SK-N-SH (cell line): ENCODE results near the gene PMF1. TPM values are rescaled to one million over a fixed set of nuclear protein-coding genes. Genes with fewer than 3 reads are reported as not detected.

Source experiments
- CTCF ChIA-PET: fragments of 300-600, 350-600 bp; formaldehyde crosslinking; extraction: SDS; loops from one replicate; lab custom pipeline; 2021; lab: Yijun Ruan, JAX
- POLR2A ChIA-PET: fragments of 350-600 bp; sonication (Branson Sonifier 250); formaldehyde crosslinking; extraction: SDS; loops from one replicate; lab custom pipeline; 2020; ENCODE audit warnings: antibody characterized with exemption, inconsistent platforms; lab: Yijun Ruan, JAX
- DNase-seq: peaks from one replicate; pipeline ENCODE4 v3.0.0; 2012
- H2AFZ ChIP-seq: fragments of 200-600 bp; sonication (generic); 2 replicates; pipeline ENCODE4 v1.8.1; 2016; ENCODE audit warnings: antibody characterized with exemption, mild to moderate bottlenecking, low read depth
- H3F3A ChIP-seq: fragments of 200-600 bp; sonication (generic); replicated peaks from 2 replicates; pipeline ENCODE3; 2016; ENCODE audit warnings: antibody characterized with exemption, mild to moderate bottlenecking; ENCODE audit not compliant: insufficient read depth
- H3K27ac ChIP-seq, 2 experiments: fragments of 200-500 bp in 1 of 2; fragments of 200-600 bp in 1 of 2; sonication (Bioruptor generic) in 1 of 2; sonication (generic), shearing (Covaris generic) in 1 of 2; 2 replicates each; pipeline versions ENCODE4 v1.5.1 to v1.6.1; 2014 to 2016; ENCODE audit warnings: low read depth in 2 of 2, inconsistent platforms in 1 of 2, low read length in 1 of 2, mild to moderate bottlenecking in 1 of 2, mixed read lengths in 1 of 2
- H3K27me3 ChIP-seq: fragments of 200-600 bp; sonication (generic), shearing (Covaris generic); 2 replicates; pipeline ENCODE4 v1.6.1; 2016; ENCODE audit warnings: mixed run types; ENCODE audit not compliant: insufficient read depth
- H3K36me3 ChIP-seq, 2 experiments: fragments of 200-500 bp in 1 of 2; fragments of 200-600 bp in 1 of 2; sonication (Bioruptor generic) in 1 of 2; sonication (generic) in 1 of 2; replicated peaks in 1 of 2; 2 replicates each; pipeline versions ENCODE3 to v1.5.1; 2014 to 2016; ENCODE audit warnings: low read length in 1 of 2, mild to moderate bottlenecking in 1 of 2; ENCODE audit not compliant: insufficient read depth in 2 of 2, control insufficient read depth in 1 of 2
- H3K4me1 ChIP-seq, 2 experiments: fragments of 200-500 bp in 1 of 2; fragments of 200-600 bp in 1 of 2; sonication (Bioruptor generic) in 1 of 2; sonication (generic), shearing (Covaris generic) in 1 of 2; 2 replicates each; pipeline versions ENCODE4 v1.5.1 to v1.6.1; 2014 to 2016; ENCODE audit warnings: low read depth in 1 of 2, low read length in 1 of 2, mixed run types in 1 of 2; ENCODE audit not compliant: insufficient read depth in 2 of 2, control insufficient read depth in 1 of 2
- H3K4me2 ChIP-seq: fragments of 200-600 bp; sonication (generic), shearing (Covaris generic); 2 replicates; pipeline ENCODE4 v1.6.1; 2017; ENCODE audit warnings: mixed run types
- H3K4me3 ChIP-seq, 2 experiments: fragments of 200-500 bp in 1 of 2; fragments of 200-600 bp in 1 of 2; sonication (Bioruptor generic) in 1 of 2; sonication (generic), shearing (Covaris generic) in 1 of 2; 2 replicates each; pipeline versions ENCODE4 v1.5.1 to v1.8.1; 2014 to 2016; ENCODE audit warnings: low read depth in 2 of 2, inconsistent platforms in 1 of 2, low read length in 1 of 2, mild to moderate bottlenecking in 1 of 2, mixed read lengths in 1 of 2, moderate library complexity in 1 of 2
- H3K79me2 ChIP-seq: fragments of 200-600 bp; sonication (generic); 2 replicates; pipeline ENCODE4 v1.8.1; 2017; ENCODE audit warnings: mild to moderate bottlenecking; ENCODE audit not compliant: insufficient read depth
- H3K9ac ChIP-seq: fragments of 200-600 bp; sonication (generic); 2 replicates; pipeline ENCODE4 v1.6.1; 2017; ENCODE audit warnings: mixed run types
- H3K9me2 ChIP-seq: fragments of 200-600 bp; sonication (generic); 2 replicates; pipeline ENCODE4 v1.6.1; 2017; ENCODE audit warnings: mixed run types
- H3K9me3 ChIP-seq: fragments of 200-600 bp; sonication (generic); 2 replicates; pipeline ENCODE4 v1.6.1; 2017; ENCODE audit warnings: mixed run types, mild to moderate bottlenecking, moderate library complexity
- H4K20me1 ChIP-seq: fragments of 200-600 bp; sonication (generic); 2 replicates; pipeline ENCODE4 v1.6.1; 2017; ENCODE audit warnings: mild to moderate bottlenecking, mixed run types; ENCODE audit not compliant: insufficient read depth
- CHD2 ChIP-seq: fragments of 150-350 bp; IDR thresholded peaks from 2 replicates; pipeline ENCODE4 v1.6.1; 2018; ENCODE audit warnings: low read length; ENCODE audit not compliant: partially characterized antibody
- EZH2phosphoT487 ChIP-seq: fragments of 200-600 bp; sonication (generic); IDR thresholded peaks from 2 replicates; pipeline ENCODE4 v1.6.1; 2017; ENCODE audit warnings: low read depth, mixed run types, mild to moderate bottlenecking, antibody characterized with exemption, moderate library complexity, borderline replicate concordance
- FOXJ3 ChIP-seq: sonication (generic); formaldehyde crosslinking; IDR thresholded peaks from 2 replicates; pipeline ENCODE4 v1.5.1; 2020; ENCODE audit warnings: mild to moderate bottlenecking, missing genetic modification reagents
- JUND ChIP-seq: IDR thresholded peaks from 2 replicates; pipeline ENCODE4 v1.4.0; 2012
- MXI1 ChIP-seq: IDR thresholded peaks from 2 replicates; pipeline ENCODE4 v1.6.1; 2012; ENCODE audit warnings: mild to moderate bottlenecking, low read depth, low read length, improper control_type of control experiment
- NFIC ChIP-seq: IDR thresholded peaks from 2 replicates; pipeline ENCODE4 v1.4.0; 2012; ENCODE audit warnings: borderline replicate concordance
- NRF1 ChIP-seq: IDR thresholded peaks from 2 replicates; pipeline ENCODE4 v1.6.1; 2012; ENCODE audit warnings: low read depth, mild to moderate bottlenecking, low read length
- PBX3 ChIP-seq: IDR thresholded peaks from 2 replicates; pipeline ENCODE4; 2012
- POLR2AphosphoS5 ChIP-seq: IDR thresholded peaks from 2 replicates; pipeline ENCODE4 v1.6.1; 2012; ENCODE audit warnings: low read depth, low read length
- REST ChIP-seq: IDR thresholded peaks from 2 replicates; pipeline ENCODE4 v1.6.1; 2012; ENCODE audit warnings: mild to moderate bottlenecking, low read depth, low read length, moderate library complexity
- RFX5 ChIP-seq: IDR thresholded peaks from 2 replicates; pipeline ENCODE4 v1.6.1; 2012; ENCODE audit warnings: mild to moderate bottlenecking, improper control_type of control experiment, low read length
- SIN3A ChIP-seq: IDR thresholded peaks from 2 replicates; pipeline ENCODE4 v1.6.1; 2012; ENCODE audit warnings: low read depth, mild to moderate bottlenecking, low read length, moderate library complexity, borderline replicate concordance
- SMC3 ChIP-seq: IDR thresholded peaks from 2 replicates; pipeline ENCODE4 v1.6.1; 2012; ENCODE audit warnings: low read depth, low read length, improper control_type of control experiment
- TAF1 ChIP-seq: IDR thresholded peaks from 2 replicates; pipeline ENCODE4 v1.6.1; 2012; ENCODE audit warnings: low read depth, mild to moderate bottlenecking, low read length, moderate library complexity, borderline replicate concordance
- TCF12 ChIP-seq: IDR thresholded peaks from 2 replicates; pipeline ENCODE4 v1.4.0; 2012
- TEAD4 ChIP-seq: IDR thresholded peaks from 2 replicates; pipeline ENCODE4 v1.4.0; 2012; ENCODE audit warnings: mild to moderate bottlenecking, borderline replicate concordance; ENCODE audit not compliant: insufficient read depth
- USF2 ChIP-seq: fragments of 150-350 bp; IDR thresholded peaks from 2 replicates; pipeline ENCODE4 v1.6.1; 2017; ENCODE audit warnings: antibody characterized with exemption, low read length, low read depth, borderline replicate concordance
- YY1 ChIP-seq: IDR thresholded peaks from 2 replicates; pipeline ENCODE4 v1.4.0; 2012; ENCODE audit warnings: low read depth, mild to moderate bottlenecking
- ZBTB33 ChIP-seq: IDR thresholded peaks from 2 replicates; pipeline ENCODE4 v1.4.0; 2012; ENCODE audit warnings: low read depth, borderline replicate concordance
- WGBS: methylation state at CpG from one replicate; pipeline ENCODE4 v1.1.6; 2017; ENCODE audit warnings: low lambda C conversion rate; 5-methylcytosine and 5-hydroxymethylcytosine counted together
- polyA plus RNA-seq, 3 experiments: library from polyadenylated mRNA; depleted of rRNA; stranded (reverse); fragments of >200 nt; gene quantifications; 2 replicates each; pipeline ENCODE4 v1.2.3, GENCODE V29; 2012

The PMF1 gene
- polyA plus RNA-seq, 1 of the 3 experiments (the other 2 are of a cell fraction): 89.5 TPM

GRCh38 chr1:156196445-156196844, 16.4 kb upstream of the PMF1 start:
- Histone ChIP-seq H3K4me1 (peaks cover 7 to 16% of the 10 kb centered on the region in 2 experiments; a peak in 2 of 4 replicates), H3K27ac (no peak overlapping the region), H3K9me3 (no peaks in the 10 kb centered on the region), H3K4me2 (no peak overlapping the region), H3K9ac (no peak overlapping the region), H3K27me3 (no peaks in the 10 kb centered on the region), H3K4me3 (no peak overlapping the region), H4K20me1 (0 out of 2 replicates have a peak, but pooled peaks cover 4% of the 10 kb centered on the region), H3K36me3 (peaks cover 9 to 35% of the 10 kb centered on the region in 2 experiments), H3K9me2 (no peaks in the 10 kb centered on the region), H3K79me2 (peaks cover 66% of the 10 kb centered on the region), H2AFZ (no peak overlapping the region), H3F3A (peaks cover 2% of the 10 kb centered on the region)
- TF ChIP-seq CHD2: no peak
- no peak for TF ChIP-seq FOXJ3 (CRISPR knock-in tag)
- no peak for TF ChIP-seq SMC3
- TF ChIP-seq NRF1: no peak
- TF ChIP-seq TAF1: no peak
- no peak for TF ChIP-seq YY1
- TF ChIP-seq USF2: no peak
- no peak for TF ChIP-seq ZBTB33
- TF ChIP-seq JUND: no peak
- no peak for TF ChIP-seq PBX3
- TF ChIP-seq MXI1: no peak
- 63% methylated on average over 2 of the region's 2 CpGs for WGBS
- ChIA-PET CTCF (interaction anchor here (0.9 to 1.4 kb wide), 4 partner anchors 14 to 105 kb away, joined by 3 to 4 read pairs (median 3); no protein-coding TSS in a partner anchor), POLR2A (no interaction called here)
- DNase-seq: no peak

GRCh38 chr1:156198831-156199349, 13.9 kb upstream of the PMF1 start:
- CTCF ChIA-PET: interaction anchor here (0.9 to 1.1 kb wide), 2 partner anchors 12 to 26 kb away, joined by 3 to 4 read pairs; no protein-coding TSS in a partner anchor
- peaks cover 0 to 14% of the 10 kb centered on the region in 2 experiments; a peak in 3 of 4 replicates for H3K4me1 ChIP-seq
- no peak overlapping the region for H3K27ac ChIP-seq
- peaks cover 9 to 49% of the 10 kb centered on the region in 2 experiments for H3K36me3 ChIP-seq
- no peak for DNase-seq
- H4K20me1 ChIP-seq: 0 out of 2 replicates have a peak, but pooled peaks cover 4% of the 10 kb centered on the region
- H3K27me3 ChIP-seq: no peaks in the 10 kb centered on the region
- no peaks in the 10 kb centered on the region for H3K9me3 ChIP-seq
- H3K9me2 ChIP-seq: no peaks in the 10 kb centered on the region
- peaks cover 20% of the 10 kb centered on the region for H3F3A ChIP-seq
- H3K4me3 ChIP-seq: no peak overlapping the region
- H3K79me2 ChIP-seq: peaks cover 72% of the 10 kb centered on the region
- no peak overlapping the region for H3K9ac ChIP-seq
- no peak overlapping the region for H3K4me2 ChIP-seq
- 82% methylated on average over 5 of the region's 5 CpGs for WGBS
- POLR2A ChIA-PET: no interaction called here
- no peak overlapping the region for H2AFZ ChIP-seq
- no peak for TF ChIP-seq SIN3A
- TF ChIP-seq REST: no peak
- no peak for TF ChIP-seq POLR2AphosphoS5
- no peak for TF ChIP-seq TCF12
- no peak for TF ChIP-seq RFX5
- TF ChIP-seq TEAD4: no peak
- no peak for TF ChIP-seq SMC3
- no peak for TF ChIP-seq NFIC
- no peak for TF ChIP-seq PBX3
- TF ChIP-seq EZH2phosphoT487: no peak
